OCI-LY1 (cell line): ENCODE results near the gene GOLGA8J.
"Not testable (repeated sequence)": the region's sequence is repeated elsewhere in the genome, so short reads cannot be mapped to it uniquely, and the experiment has no call there.

Experiments
- H2AFZ ChIP-seq: fragments of 200-600 bp; sonication (generic), shearing (Covaris generic); 2 replicates; pipeline ENCODE4 v1.6.0; 2014; ENCODE audit warnings: antibody characterized with exemption, mild to moderate bottlenecking, low read length
- H3F3A ChIP-seq: fragments of 200-600 bp; sonication (generic), shearing (Covaris generic); 2 replicates; pipeline ENCODE4 v1.6.0; 2014; ENCODE audit warnings: mild to moderate bottlenecking, antibody characterized with exemption, low read length, moderate library complexity; ENCODE audit not compliant: insufficient read depth
- H3K27ac ChIP-seq: fragments of 200-600 bp; sonication (generic); 2 replicates; pipeline ENCODE4 v1.5.1; 2014; ENCODE audit warnings: low read length, mixed run types, mild to moderate bottlenecking, low read depth; ENCODE audit not compliant: poor library complexity, severe bottlenecking
- H3K27me3 ChIP-seq: fragments of 200-600 bp; sonication (generic); 2 replicates; pipeline ENCODE4 v1.6.0; 2014; ENCODE audit warnings: antibody characterized with exemption, mild to moderate bottlenecking, low read length, moderate library complexity; ENCODE audit not compliant: insufficient read depth
- H3K36me3 ChIP-seq: fragments of 200-600 bp; sonication (generic); 2 replicates; pipeline ENCODE4 v1.6.1; 2014; ENCODE audit warnings: mild to moderate bottlenecking, antibody characterized with exemption, low read length, moderate library complexity, mixed read lengths; ENCODE audit not compliant: insufficient read depth
- H3K4me1 ChIP-seq: fragments of 200-600 bp; sonication (generic); 2 replicates; pipeline ENCODE4 v1.5.1; 2014; ENCODE audit warnings: mild to moderate bottlenecking, low read length, moderate library complexity; ENCODE audit not compliant: insufficient read depth, severe bottlenecking
- H3K4me2 ChIP-seq: fragments of 200-600 bp; sonication (generic), shearing (Covaris generic); 2 replicates; pipeline ENCODE4 v1.6.1; 2014; ENCODE audit warnings: low read length
- H3K4me3 ChIP-seq: fragments of 200-600 bp; sonication (generic); 2 replicates; pipeline ENCODE4 v1.5.1; 2014; ENCODE audit warnings: low read length, low read depth, mild to moderate bottlenecking, mixed read lengths; ENCODE audit not compliant: poor library complexity, severe bottlenecking
- H3K79me2 ChIP-seq: fragments of 200-600 bp; shearing (Covaris generic); 2 replicates; pipeline ENCODE4 v1.6.1; 2016; ENCODE audit warnings: mixed run types, low read length, mixed read lengths; ENCODE audit not compliant: insufficient read depth
- H3K9ac ChIP-seq: fragments of 200-600 bp; sonication (generic), shearing (Covaris generic); 2 replicates; pipeline ENCODE4 v1.6.1; 2014; ENCODE audit warnings: mild to moderate bottlenecking, low read length, mixed read lengths
- H3K9me2 ChIP-seq: fragments of 200-600 bp; sonication (generic), shearing (Covaris generic); 2 replicates; pipeline ENCODE4 v1.6.1; 2014; ENCODE audit warnings: low read depth, mild to moderate bottlenecking, low read length, mixed read lengths
- H3K9me3 ChIP-seq: fragments of 200-600 bp; shearing (Covaris generic); 2 replicates; pipeline ENCODE4 v1.6.1; 2014; ENCODE audit warnings: low read length, mixed read lengths
- H4K20me1 ChIP-seq: fragments of 200-600 bp; sonication (generic), shearing (Covaris generic); 2 replicates; pipeline ENCODE4 v1.6.0; 2016; ENCODE audit warnings: mild to moderate bottlenecking, low read length; ENCODE audit not compliant: insufficient read depth
- CTCF ChIP-seq: fragments of 200-600 bp; sonication (generic), shearing (Covaris generic); IDR thresholded peaks from 2 replicates; pipeline ENCODE4 v1.5.1; 2017; ENCODE audit warnings: mild to moderate bottlenecking, antibody characterized with exemption, low read length, moderate library complexity, mixed read lengths
- EZH2 ChIP-seq: fragments of 200-600 bp; sonication (generic), shearing (Covaris generic); IDR thresholded peaks from 2 replicates; pipeline ENCODE4 v1.8.0; 2017; ENCODE audit warnings: borderline replicate concordance, mixed run types, mild to moderate bottlenecking, antibody characterized with exemption, low read length, moderate library complexity, mixed read lengths

GOLGA8J gene

DNA sequence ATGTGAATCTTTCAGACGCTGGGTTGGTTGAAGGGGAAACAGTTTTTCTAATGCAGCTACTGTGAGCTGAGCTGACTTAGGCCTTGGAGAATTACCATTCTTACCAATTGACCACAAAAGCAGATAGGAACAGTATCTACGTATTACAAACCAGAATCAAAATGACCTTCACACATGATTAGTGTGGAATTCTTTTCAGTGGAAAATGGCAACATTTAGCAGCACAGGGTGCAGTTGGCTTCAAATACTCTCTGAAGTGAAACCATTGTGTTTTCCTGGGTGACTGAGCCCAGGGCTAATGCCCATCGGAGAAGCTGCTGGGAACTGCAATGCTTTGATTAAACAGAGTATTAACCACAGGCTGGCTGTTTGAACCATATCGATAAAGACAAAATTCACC lies 40.2 kb upstream of the GOLGA8J start:
- no peak for TF ChIP-seq CTCF
- no peak for TF ChIP-seq EZH2
- Histone ChIP-seq H3K27me3 (no peaks in the 10 kb centered on the region), H3K27ac (no peak overlapping the region), H3K4me1 (no peaks in the 10 kb centered on the region), H3K9me3 (no peaks in the 10 kb centered on the region), H3F3A (no peaks in the 10 kb centered on the region), H3K4me2 (no peak overlapping the region), H3K4me3 (no peak overlapping the region), H2AFZ (no peak overlapping the region), H4K20me1 (no peaks in the 10 kb centered on the region), H3K79me2 (no peaks in the 10 kb centered on the region), H3K9ac (no peak overlapping the region), H3K36me3 (no peaks in the 10 kb centered on the region), H3K9me2 (no peaks in the 10 kb centered on the region)

DNA sequence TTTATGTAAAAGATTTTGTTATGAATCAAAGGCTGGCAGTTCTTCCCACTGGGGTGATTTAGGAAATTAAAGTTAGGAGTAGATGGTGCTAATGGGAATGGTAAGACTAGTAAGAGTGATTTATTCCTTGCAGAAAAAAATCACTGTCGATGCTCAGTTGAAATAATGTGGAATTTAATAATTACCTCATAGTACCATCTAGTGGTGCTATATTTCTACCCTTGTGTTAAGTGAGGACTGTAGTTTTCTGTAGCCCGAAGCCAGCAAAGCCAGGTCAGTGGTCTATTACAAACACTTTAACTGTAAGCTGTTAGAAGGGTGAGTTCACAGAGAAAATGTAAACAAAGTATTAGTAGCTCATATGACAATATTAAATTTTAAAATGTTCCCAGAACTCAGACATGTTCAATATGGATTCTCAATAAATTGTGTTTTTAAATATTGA lies 39.5 kb upstream of the GOLGA8J start:
- no peaks in the 10 kb centered on the region for H3K36me3 ChIP-seq
- H3K4me1 ChIP-seq: no peaks in the 10 kb centered on the region
- no peak overlapping the region for H3K27ac ChIP-seq
- H3K9me3 ChIP-seq: no peaks in the 10 kb centered on the region
- no peaks in the 10 kb centered on the region for H3K27me3 ChIP-seq
- H3F3A ChIP-seq: no peaks in the 10 kb centered on the region
- H3K79me2 ChIP-seq: no peaks in the 10 kb centered on the region
- no peak for TF ChIP-seq EZH2
- no peak for TF ChIP-seq CTCF
- no peaks in the 10 kb centered on the region for H3K9me2 ChIP-seq
- H2AFZ ChIP-seq: no peak overlapping the region
- no peak overlapping the region for H3K9ac ChIP-seq
- no peaks in the 10 kb centered on the region for H4K20me1 ChIP-seq
- no peak overlapping the region for H3K4me2 ChIP-seq
- H3K4me3 ChIP-seq: no peak overlapping the region

DNA sequence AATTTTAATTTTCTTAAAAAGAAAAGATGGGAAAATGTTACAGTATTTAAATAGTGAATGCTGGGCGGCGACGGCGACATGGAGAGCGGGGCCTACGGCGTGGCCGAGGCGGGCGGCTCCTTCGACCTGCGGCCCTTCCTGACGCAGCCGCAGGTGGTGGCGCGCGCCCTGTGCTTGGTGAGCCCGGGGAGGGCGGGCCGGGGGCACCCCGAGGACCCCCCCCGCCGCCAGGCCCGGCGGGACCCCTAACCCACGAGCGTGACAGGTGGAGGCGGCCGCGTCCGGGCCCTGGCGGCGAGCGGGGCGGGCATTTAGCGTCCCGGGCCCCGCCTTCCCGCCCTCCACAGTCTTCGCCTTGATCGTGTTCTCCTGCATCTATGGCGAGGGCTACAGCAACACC lies 38.4 kb upstream of the GOLGA8J start:
- Histone ChIP-seq H3K27ac (no peak overlapping the region), H3K4me3 (no peak overlapping the region), H3F3A (no peaks in the 10 kb centered on the region), H3K36me3 (no peaks in the 10 kb centered on the region), H3K27me3 (no peaks in the 10 kb centered on the region), H3K9me2 (no peaks in the 10 kb centered on the region), H3K9me3 (no peaks in the 10 kb centered on the region), H3K4me1 (no peaks in the 10 kb centered on the region), H3K9ac (no peak overlapping the region), H4K20me1 (no peaks in the 10 kb centered on the region), H2AFZ (no peak overlapping the region), H3K79me2 (no peaks in the 10 kb centered on the region), H3K4me2 (no peak overlapping the region)
- TF ChIP-seq EZH2 (no peak), CTCF (no peak)

- not testable (repeated sequence) for H3K79me2 ChIP-seq, H3K9me3 ChIP-seq, H3K9ac ChIP-seq
These were observed 37.9 kb upstream of the GOLGA8J start for GRCh38 chr15:30044826-30045225.

DNA sequence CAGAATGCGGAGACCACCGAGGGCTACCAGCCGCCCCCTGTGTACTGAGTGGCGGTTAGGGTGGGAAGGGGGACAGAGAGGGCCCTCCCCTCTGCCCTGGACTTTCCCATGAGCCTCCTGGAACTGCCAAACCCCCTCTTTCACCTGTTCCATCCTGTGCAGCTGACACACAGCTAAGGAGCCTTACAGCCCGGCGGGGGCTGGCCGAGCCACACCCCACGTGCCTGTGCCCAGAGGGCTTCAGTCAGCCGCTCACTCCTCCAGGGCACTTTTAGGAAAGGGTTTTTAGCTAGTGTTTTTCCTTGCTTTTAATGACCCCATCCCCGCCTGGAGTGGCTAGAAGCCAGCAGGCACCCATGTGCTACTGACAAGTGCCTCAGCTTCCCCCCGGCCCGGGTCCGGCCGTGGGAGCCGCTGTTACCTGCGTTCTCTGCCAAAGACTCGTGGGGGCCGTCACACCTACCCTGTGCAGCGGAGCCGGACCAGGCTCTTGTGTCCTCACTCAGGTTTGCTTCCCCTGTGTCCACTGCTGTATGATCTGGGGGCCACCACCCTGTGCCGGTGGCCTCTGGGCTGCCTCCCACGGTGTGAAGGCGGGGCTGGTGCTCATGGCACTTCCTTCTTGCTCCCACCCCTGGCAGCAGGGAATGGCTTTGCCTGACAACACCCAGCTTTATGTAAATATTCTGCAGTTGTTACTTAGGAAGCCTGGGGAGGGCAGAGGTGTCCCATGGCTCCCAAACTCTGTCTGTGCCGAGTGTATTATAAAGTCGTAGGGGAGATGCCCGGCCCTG lies 37.3 kb upstream of the GOLGA8J start:
- H3K4me1 ChIP-seq, H3K9me3 ChIP-seq, H3K36me3 ChIP-seq, H4K20me1 ChIP-seq, H2AFZ ChIP-seq, H3K79me2 ChIP-seq, H3K9ac ChIP-seq, H3K27ac ChIP-seq, H3K9me2 ChIP-seq, H3K27me3 ChIP-seq, H3K4me2 ChIP-seq, H3F3A ChIP-seq, H3K4me3 ChIP-seq: not testable (repeated sequence)

More at GRCh38 chr15:30044826-30045225, 37.9 kb upstream of the GOLGA8J start:
- not testable (repeated sequence) for H3K27me3 ChIP-seq, H3K4me3 ChIP-seq, H3F3A ChIP-seq, H3K4me1 ChIP-seq, H3K9me2 ChIP-seq, H3K4me2 ChIP-seq, H3K27ac ChIP-seq, H2AFZ ChIP-seq, H4K20me1 ChIP-seq, H3K36me3 ChIP-seq
